SU-DHL-6 (cell line): ENCODE results near the gene S100A9.

Experiments used
- CTCF ChIP-seq: fragments of 200-600 bp; sonication (generic); IDR thresholded peaks from one replicate; pipeline ENCODE4 v1.5.1; 2017; ENCODE audit warnings: antibody characterized with exemption, mild to moderate bottlenecking, low read length, moderate library complexity; ENCODE audit not compliant: insufficient read depth, poor library complexity, severe bottlenecking
- EZH2phosphoT487 ChIP-seq: fragments of 200-600 bp; sonication (generic), shearing (Covaris generic); conservative IDR thresholded peaks from 2 replicates; pipeline ENCODE4 v1.6.1; 2018; ENCODE audit warnings: mild to moderate bottlenecking, antibody characterized with exemption, low read length, moderate library complexity, mixed read lengths

- TF ChIP-seq CTCF = no peak
- no peak for TF ChIP-seq EZH2phosphoT487
Observed at GRCh38 chr1:153347856-153348255, 9.8 kb upstream of the S100A9 start.
